SK-N-SH (cell line): ENCODE data around the gene DNAJC2.
"Not testable (repeated sequence)": the region's sequence is repeated elsewhere in the genome, so short reads cannot be mapped to it uniquely, and the experiment has no call there.

Source experiments
- TAF1 ChIP-seq: IDR thresholded peaks from 2 replicates; pipeline ENCODE4 v1.6.1; 2012; ENCODE audit warnings: low read depth, mild to moderate bottlenecking, low read length, moderate library complexity, borderline replicate concordance
- USF2 ChIP-seq: fragments of 150-350 bp; IDR thresholded peaks from 2 replicates; pipeline ENCODE4 v1.6.1; 2017; ENCODE audit warnings: antibody characterized with exemption, low read length, low read depth, borderline replicate concordance
- TF ChIP-seq, protein P1 (sequence below): fragments of 200-600 bp; sonication (generic); IDR thresholded peaks from 2 replicates; pipeline ENCODE4 v1.6.1; 2017; ENCODE audit warnings: antibody characterized with exemption, mild to moderate bottlenecking, moderate library complexity

- TF ChIP-seq, protein P1, sequence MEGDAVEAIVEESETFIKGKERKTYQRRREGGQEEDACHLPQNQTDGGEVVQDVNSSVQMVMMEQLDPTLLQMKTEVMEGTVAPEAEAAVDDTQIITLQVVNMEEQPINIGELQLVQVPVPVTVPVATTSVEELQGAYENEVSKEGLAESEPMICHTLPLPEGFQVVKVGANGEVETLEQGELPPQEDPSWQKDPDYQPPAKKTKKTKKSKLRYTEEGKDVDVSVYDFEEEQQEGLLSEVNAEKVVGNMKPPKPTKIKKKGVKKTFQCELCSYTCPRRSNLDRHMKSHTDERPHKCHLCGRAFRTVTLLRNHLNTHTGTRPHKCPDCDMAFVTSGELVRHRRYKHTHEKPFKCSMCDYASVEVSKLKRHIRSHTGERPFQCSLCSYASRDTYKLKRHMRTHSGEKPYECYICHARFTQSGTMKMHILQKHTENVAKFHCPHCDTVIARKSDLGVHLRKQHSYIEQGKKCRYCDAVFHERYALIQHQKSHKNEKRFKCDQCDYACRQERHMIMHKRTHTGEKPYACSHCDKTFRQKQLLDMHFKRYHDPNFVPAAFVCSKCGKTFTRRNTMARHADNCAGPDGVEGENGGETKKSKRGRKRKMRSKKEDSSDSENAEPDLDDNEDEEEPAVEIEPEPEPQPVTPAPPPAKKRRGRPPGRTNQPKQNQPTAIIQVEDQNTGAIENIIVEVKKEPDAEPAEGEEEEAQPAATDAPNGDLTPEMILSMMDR = not testable (repeated sequence)
- TF ChIP-seq USF2, TAF1: not testable (repeated sequence)
Observed at GRCh38 chr7:103278195-103278594, 66.4 kb downstream of the DNAJC2 start.
